ENCODE results near the gene PTPRM. TPM values are rescaled to one million over a fixed set of nuclear protein-coding genes. Genes with fewer than 3 reads are reported as not detected.

Gene PTPRM
- total and polyA plus RNA-seq, 2 of the 8 experiments (the other 6 are each of a cell fraction or from before 2014, with no cell fraction given), result 4.1 to 7.0 TPM

DNA sequence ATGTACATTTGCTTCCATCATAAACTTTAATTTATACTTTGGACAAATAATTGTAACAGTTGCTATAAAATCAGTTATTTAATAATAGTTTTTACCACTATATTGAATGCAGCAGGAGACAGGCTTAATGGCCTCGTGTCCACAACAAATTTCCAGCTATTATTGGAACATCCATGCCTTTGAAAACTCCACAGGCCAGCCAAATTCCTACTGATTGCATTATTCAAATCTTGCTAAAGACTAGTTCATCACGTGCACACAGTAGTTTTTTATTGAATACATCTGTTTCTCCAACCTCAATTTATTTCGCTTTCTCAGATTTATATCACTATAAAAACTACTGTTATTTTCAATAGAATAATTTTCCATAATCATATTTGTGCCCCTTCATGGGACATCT is 18.4 kb upstream of the PTPRM start:
- Histone ChIP-seq H3K14ac (ENCODE audit: insufficient read length) (no peak overlapping the region), H3K18ac (ENCODE audit: extremely low read depth, low read length) (no peak overlapping the region), H2AK5ac (ENCODE audit: low read depth, low read length) (no peak overlapping the region), H3K4ac (replicated peaks; ENCODE audit: insufficient read length, low read depth, low read length) (no peak overlapping the region), H2BK5ac (ENCODE audit: low read depth, low read length) (no peak overlapping the region), H3K56ac (replicated peaks; ENCODE audit: insufficient read length, low read depth, low read length) (no peak overlapping the region), H3K4me3 (ENCODE audit: extremely low read depth in 1 of 4, insufficient read depth in 2 of 4, low read depth in 3 of 4, low read length in 4 of 4) (no peak overlapping the region), H4K8ac (ENCODE audit: extremely low read depth, insufficient read depth, low read length) (no peak overlapping the region), H3K4me1 (replicated peaks in 1 of 4; ENCODE audit: control insufficient read depth in 3 of 4, insufficient read depth in 4 of 4, low read length in 3 of 4) (no peaks in the 10 kb centered on the region), H3K79me1 (ENCODE audit: low read depth, low read length) (no peaks in the 10 kb centered on the region), H2BK20ac (ENCODE audit: low read length) (no peak overlapping the region), H2BK120ac (replicated peaks; ENCODE audit: low read depth, low read length) (no peak overlapping the region), H3K23ac (ENCODE audit: insufficient read length) (no peak overlapping the region), H3K4me2 (ENCODE audit: insufficient read depth in 1 of 2, low read depth in 2 of 2, low read length in 2 of 2) (no peak overlapping the region), H2BK15ac (ENCODE audit: low read length) (no peak overlapping the region), H3K27me3 (replicated peaks in 1 of 4; ENCODE audit: control insufficient read depth in 3 of 4, extremely low read depth in 1 of 4, insufficient read depth in 3 of 4, low read length in 3 of 4) (no peaks in the 10 kb centered on the region), H3K9ac (replicated peaks in 1 of 4; ENCODE audit: extremely low read depth in 1 of 4, low read depth in 3 of 4, low read length in 3 of 4) (no peak overlapping the region), H2BK12ac (ENCODE audit: low read depth, low read length) (no peak overlapping the region), H3K36me3 (ENCODE audit: control insufficient read depth in 2 of 4, insufficient read depth in 4 of 4, low read length in 3 of 4) (no peaks in the 10 kb centered on the region), H3K27ac (ENCODE audit: low read depth, low read length) (no peak overlapping the region), H2AFZ (ENCODE audit: low read length) (no peak overlapping the region), H4K5ac (ENCODE audit: insufficient read length, low read depth, low read length) (no peak overlapping the region), H3K23me2 (ENCODE audit: low read depth, low read length) (no peaks in the 10 kb centered on the region), H4K91ac (replicated peaks; ENCODE audit: insufficient read length, low read length) (no peak overlapping the region), H3K79me2 (ENCODE audit: control insufficient read depth in 1 of 2, insufficient read depth in 2 of 2, low read length in 2 of 2) (no peaks in the 10 kb centered on the region), H4K20me1 (replicated peaks in 1 of 2; ENCODE audit: control insufficient read depth in 1 of 2, insufficient read depth in 2 of 2, low read length in 2 of 2) (no peaks in the 10 kb centered on the region), H3K9me3 (ENCODE audit: insufficient read depth in 2 of 2, low read depth in 1 of 2, low read length in 1 of 2) (no peaks in the 10 kb centered on the region)
- DNase-seq (ENCODE audit: low read depth in 1 of 2, low spot score in 2 of 2), result no peak
- no peak for FAIRE-seq
- ChIA-PET CTCF (ENCODE audit: partially characterized antibody) (no interaction called here), POLR2A (ENCODE audit: partially characterized antibody) (no interaction called here)
- 84% methylated on average over 3 of the region's 3 CpGs; no CpG with 5 or more reads in 1 of the 2 experiments for WGBS, 2 experiments (ENCODE audit: extremely low coverage in 1 of 2, insufficient coverage in 1 of 2, insufficient read length in 1 of 2, insufficient replicate concordance in 2 of 2, low coverage in 1 of 2, low lambda C conversion rate in 2 of 2, missing lambda C conversion rate in 1 of 2)
- TF ChIP-seq CBX8 (IDR thresholded peaks at IDR 0.05; ENCODE audit: borderline replicate concordance, low read depth, low read length), result no peak
- no peak for TF ChIP-seq TBP (IDR thresholded peaks at IDR 0.05; ENCODE audit: low read depth, low read length)
- no peak for TF ChIP-seq CTBP2 (IDR thresholded peaks at IDR 0.05; ENCODE audit: borderline replicate concordance, insufficient read depth, insufficient read length, low read length)
- TF ChIP-seq CEBPB (IDR thresholded peaks at IDR 0.05; ENCODE audit: low read depth, low read length), result no peak
- TF ChIP-seq SP4 (IDR thresholded peaks at IDR 0.05; ENCODE audit: low read length), result no peak
- TF ChIP-seq, protein P1, sequence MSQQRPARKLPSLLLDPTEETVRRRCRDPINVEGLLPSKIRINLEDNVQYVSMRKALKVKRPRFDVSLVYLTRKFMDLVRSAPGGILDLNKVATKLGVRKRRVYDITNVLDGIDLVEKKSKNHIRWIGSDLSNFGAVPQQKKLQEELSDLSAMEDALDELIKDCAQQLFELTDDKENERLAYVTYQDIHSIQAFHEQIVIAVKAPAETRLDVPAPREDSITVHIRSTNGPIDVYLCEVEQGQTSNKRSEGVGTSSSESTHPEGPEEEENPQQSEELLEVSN (IDR thresholded peaks at IDR 0.05), result no peak
- TF ChIP-seq GTF2F1 (IDR thresholded peaks at IDR 0.05; ENCODE audit: borderline replicate concordance, low read depth, low read length), result no peak
- no peak for TF ChIP-seq HDAC2 (IDR thresholded peaks at IDR 0.05; ENCODE audit: borderline replicate concordance in 1 of 2, low read depth in 2 of 2, low read length in 2 of 2)
- no peak for TF ChIP-seq EP300 (IDR thresholded peaks at IDR 0.05; ENCODE audit: borderline replicate concordance in 1 of 2, low read depth in 2 of 2, low read length in 2 of 2)
